Neural progenitor cell (in vitro differentiated cells): Measurements from ENCODE around the gene PLA2G4D. TPM values are rescaled to one million over a fixed set of nuclear protein-coding genes. Genes with fewer than 3 reads are reported as not detected.

ENCODE experiments used
- DNase-seq: peaks from one replicate; pipeline ENCODE4 v3.0.0-alpha.2; 2016; ENCODE audit warnings: low spot score
- H2AFZ ChIP-seq: fragments of 200-600 bp; sonication (generic); replicated peaks from 2 replicates; pipeline ENCODE4 v1.6.1; 2016; ENCODE audit warnings: antibody characterized with exemption
- H3F3A ChIP-seq: fragments of 200-600 bp; sonication (generic); 2 replicates; pipeline ENCODE4 v1.6.1; 2016; ENCODE audit warnings: antibody characterized with exemption, low read depth
- H3K27ac ChIP-seq: fragments of 200-600 bp; sonication (generic); 2 replicates; pipeline ENCODE4 v1.5.1; 2016; ENCODE audit warnings: mild to moderate bottlenecking
- H3K27me3 ChIP-seq: fragments of 200-600 bp; sonication (generic); 2 replicates; pipeline ENCODE4 v1.6.1; 2016; ENCODE audit warnings: mild to moderate bottlenecking, moderate library complexity
- H3K36me3 ChIP-seq: fragments of 200-600 bp; sonication (generic); 2 replicates; pipeline ENCODE4 v1.5.1; 2016
- H3K4me1 ChIP-seq: fragments of 200-600 bp; sonication (generic); 2 replicates; pipeline ENCODE4 v1.6.1; 2016; ENCODE audit warnings: mixed run types
- H3K4me2 ChIP-seq: fragments of 200-600 bp; sonication (generic); 2 replicates; pipeline ENCODE4 v1.6.1; 2016
- H3K4me3 ChIP-seq: fragments of 200-600 bp; sonication (generic); 2 replicates; pipeline ENCODE4 v1.5.1; 2016
- H3K79me2 ChIP-seq: fragments of 200-600 bp; sonication (generic); 2 replicates; pipeline ENCODE4 v1.6.1; 2016; ENCODE audit warnings: low read depth
- H3K9ac ChIP-seq: fragments of 200-600 bp; sonication (generic); 2 replicates; pipeline ENCODE4 v1.6.1; 2016
- H3K9me3 ChIP-seq: fragments of 200-600 bp; sonication (generic); 2 replicates; pipeline ENCODE4 v1.5.1; 2016; ENCODE audit warnings: low read depth
- H4K20me1 ChIP-seq: fragments of 200-600 bp; sonication (generic); 2 replicates; pipeline ENCODE4 v1.6.1; 2016; ENCODE audit warnings: low read depth
- H3K27ac Mint-ChIP-seq: 3 replicates; pipeline ENCODE4 v1.8.0; 2021; ENCODE audit warnings: mixed read lengths
- H3K27me3 Mint-ChIP-seq: 2 replicates; pipeline ENCODE4 v1.8.0; 2022; ENCODE audit warnings: low read depth, mild to moderate bottlenecking, inconsistent platforms, moderate library complexity, mixed read lengths; ENCODE audit not compliant: insufficient read depth
- H3K36me3 Mint-ChIP-seq: 3 replicates; pipeline ENCODE4 v1.8.0; 2021; ENCODE audit warnings: mixed read lengths
- H3K4me1 Mint-ChIP-seq: 3 replicates; pipeline ENCODE4 v1.8.0; 2021; ENCODE audit warnings: mixed read lengths
- H3K4me3 Mint-ChIP-seq: 3 replicates; pipeline ENCODE4 v1.8.0; 2021; ENCODE audit warnings: mild to moderate bottlenecking, moderate library complexity, mixed read lengths
- H3K9me3 Mint-ChIP-seq: 3 replicates; pipeline ENCODE4 v1.8.0; 2020; ENCODE audit warnings: mixed read lengths
- CTCF ChIP-seq: fragments of 200-600 bp; sonication (generic); IDR thresholded peaks from 2 replicates; pipeline ENCODE4 v1.5.1; 2017; ENCODE audit warnings: antibody characterized with exemption, mild to moderate bottlenecking
- EZH2 ChIP-seq: fragments of 200-600 bp; sonication (generic); IDR thresholded peaks from 2 replicates; pipeline ENCODE4 v1.6.1; 2017; ENCODE audit warnings: antibody characterized with exemption, mild to moderate bottlenecking, moderate library complexity
- EZH2phosphoT487 ChIP-seq: fragments of 200-600 bp; sonication (generic); IDR thresholded peaks from 2 replicates; pipeline ENCODE4 v1.6.1; 2017; ENCODE audit warnings: antibody characterized with exemption
- total RNA-seq: library from RNA; depleted of rRNA; stranded (reverse); fragments of >200 nt; gene quantifications from 2 replicates; pipeline ENCODE4 v1.2.3, GENCODE V29; 2015; ENCODE audit warnings: low replicate concordance

PLA2G4D gene
- total RNA-seq, 1 donor from 2014 or later, result not detected

GRCh38 chr15:42106288-42106687 is 11.9 kb upstream of the PLA2G4D start:
- H3K36me3 ChIP-seq, result no peaks in the 10 kb centered on the region
- no peaks in the 10 kb centered on the region for H4K20me1 ChIP-seq
- H3F3A ChIP-seq, result no peaks in the 10 kb centered on the region
- H3K9me3 Mint-ChIP-seq, result peaks cover 4% of the 10 kb centered on the region
- no peaks in the 10 kb centered on the region for H3K79me2 ChIP-seq
- H3K4me2 ChIP-seq, result no peak overlapping the region
- H3K27me3 ChIP-seq, result no peaks in the 10 kb centered on the region
- no peaks in the 10 kb centered on the region for H3K36me3 Mint-ChIP-seq
- no peak overlapping the region for H3K27ac ChIP-seq
- no peak overlapping the region for H3K4me3 Mint-ChIP-seq
- H3K9me3 ChIP-seq, result no peaks in the 10 kb centered on the region
- no peak for DNase-seq
- no peak overlapping the region for H2AFZ ChIP-seq
- no peaks in the 10 kb centered on the region for H3K4me1 ChIP-seq
- no peak overlapping the region for H3K4me3 ChIP-seq
- H3K9ac ChIP-seq, result no peak overlapping the region
- peaks cover 2% of the 10 kb centered on the region for H3K27me3 Mint-ChIP-seq
- H3K27ac Mint-ChIP-seq, result no peak overlapping the region
- TF ChIP-seq CTCF (no peak), EZH2 (no peak), EZH2phosphoT487 (no peak)
- peaks cover 4% of the 10 kb centered on the region for H3K4me1 Mint-ChIP-seq

GRCh38 chr15:42104095-42104891 is 9.9 kb upstream of the PLA2G4D start:
- no peak overlapping the region for H3K27ac Mint-ChIP-seq
- Histone ChIP-seq H2AFZ (no peak overlapping the region), H3K9ac (no peak overlapping the region), H3K4me1 (no peaks in the 10 kb centered on the region), H3K79me2 (no peaks in the 10 kb centered on the region), H3K4me2 (no peak overlapping the region), H4K20me1 (no peaks in the 10 kb centered on the region), H3K9me3 (no peaks in the 10 kb centered on the region), H3K36me3 (no peaks in the 10 kb centered on the region), H3K4me3 (no peak overlapping the region), H3K27ac (no peak overlapping the region), H3K27me3 (no peaks in the 10 kb centered on the region), H3F3A (no peaks in the 10 kb centered on the region)
- no peak for TF ChIP-seq CTCF
- no peak for TF ChIP-seq EZH2phosphoT487
- H3K9me3 Mint-ChIP-seq, result peaks cover 4% of the 10 kb centered on the region
- H3K27me3 Mint-ChIP-seq, result peaks cover 4% of the 10 kb centered on the region
- peaks cover 4% of the 10 kb centered on the region for H3K4me1 Mint-ChIP-seq
- no peak overlapping the region for H3K4me3 Mint-ChIP-seq
- no peaks in the 10 kb centered on the region for H3K36me3 Mint-ChIP-seq
- DNase-seq, result no peak

- H3K36me3 Mint-ChIP-seq, result no peaks in the 10 kb centered on the region
- H3K4me3 Mint-ChIP-seq, result no peak overlapping the region
- H3K27ac Mint-ChIP-seq, result no peak overlapping the region
- TF ChIP-seq EZH2phosphoT487 (no peak), CTCF (no peak), EZH2 (no peak)
- Histone ChIP-seq H3F3A (no peaks in the 10 kb centered on the region), H3K4me2 (no peak overlapping the region), H3K79me2 (no peaks in the 10 kb centered on the region), H3K27ac (no peak overlapping the region), H3K9me3 (no peaks in the 10 kb centered on the region), H4K20me1 (no peaks in the 10 kb centered on the region), H3K4me3 (no peak overlapping the region), H3K4me1 (no peaks in the 10 kb centered on the region), H2AFZ (no peak overlapping the region), H3K9ac (no peak overlapping the region), H3K36me3 (no peaks in the 10 kb centered on the region), H3K27me3 (no peaks in the 10 kb centered on the region)
- H3K9me3 Mint-ChIP-seq, result no peaks in the 10 kb centered on the region
- no peak for DNase-seq
- H3K4me1 Mint-ChIP-seq, result peaks cover 4% of the 10 kb centered on the region
- H3K27me3 Mint-ChIP-seq, result peaks cover 4% of the 10 kb centered on the region
Observed at GRCh38 chr15:42102646-42103235, 8.4 kb upstream of the PLA2G4D start.
